Coronary artery (tissue), 2 donors: ENCODE data around the gene KDM2A.

ENCODE experiments used
- DNase-seq: peaks from one replicate; pipeline ENCODE4 v3.0.0-alpha.2; 2017; ENCODE audit warnings: low spot score
- H3K27ac ChIP-seq, 2 donors: fragments of 200-600 bp; sonication (generic); one replicate each; pipeline ENCODE4 v1.5.1; 2016 to 2019
- H3K4me3 ChIP-seq: fragments of 200-600 bp; sonication (generic); 2 replicates; pipeline ENCODE4 v1.5.1; 2016; ENCODE audit warnings: mild to moderate bottlenecking, moderate library complexity
- TF ChIP-seq, protein P1 (sequence below): fragments of 200-600 bp; sonication (generic); IDR thresholded peaks from one replicate; pipeline ENCODE4 v1.5.1; 2019; ENCODE audit warnings: antibody characterized with exemption

Gene KDM2A

DNA sequence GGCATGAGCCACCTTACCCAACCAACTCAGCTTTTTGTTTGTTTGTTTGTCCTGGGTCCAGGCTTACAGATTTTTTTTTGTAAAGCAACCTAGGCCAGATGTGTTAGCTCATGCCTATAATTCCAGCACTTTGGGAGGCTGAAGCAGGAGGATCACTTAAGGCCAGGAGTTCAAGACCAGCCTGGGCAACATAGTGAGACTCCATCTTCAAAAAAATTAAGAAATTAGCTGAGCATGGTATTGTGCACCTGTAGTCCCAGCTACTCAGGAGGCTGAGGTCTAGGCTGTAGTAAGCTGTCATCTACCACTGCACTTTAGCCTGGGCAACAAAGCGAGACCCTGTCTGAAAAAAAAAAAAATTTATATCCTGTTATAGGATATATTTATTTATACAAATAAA is 118.5 kb downstream of the KDM2A start:
- no peak for DNase-seq
- TF ChIP-seq, protein P1, sequence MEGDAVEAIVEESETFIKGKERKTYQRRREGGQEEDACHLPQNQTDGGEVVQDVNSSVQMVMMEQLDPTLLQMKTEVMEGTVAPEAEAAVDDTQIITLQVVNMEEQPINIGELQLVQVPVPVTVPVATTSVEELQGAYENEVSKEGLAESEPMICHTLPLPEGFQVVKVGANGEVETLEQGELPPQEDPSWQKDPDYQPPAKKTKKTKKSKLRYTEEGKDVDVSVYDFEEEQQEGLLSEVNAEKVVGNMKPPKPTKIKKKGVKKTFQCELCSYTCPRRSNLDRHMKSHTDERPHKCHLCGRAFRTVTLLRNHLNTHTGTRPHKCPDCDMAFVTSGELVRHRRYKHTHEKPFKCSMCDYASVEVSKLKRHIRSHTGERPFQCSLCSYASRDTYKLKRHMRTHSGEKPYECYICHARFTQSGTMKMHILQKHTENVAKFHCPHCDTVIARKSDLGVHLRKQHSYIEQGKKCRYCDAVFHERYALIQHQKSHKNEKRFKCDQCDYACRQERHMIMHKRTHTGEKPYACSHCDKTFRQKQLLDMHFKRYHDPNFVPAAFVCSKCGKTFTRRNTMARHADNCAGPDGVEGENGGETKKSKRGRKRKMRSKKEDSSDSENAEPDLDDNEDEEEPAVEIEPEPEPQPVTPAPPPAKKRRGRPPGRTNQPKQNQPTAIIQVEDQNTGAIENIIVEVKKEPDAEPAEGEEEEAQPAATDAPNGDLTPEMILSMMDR: no peak
- Histone ChIP-seq H3K27ac (no peak overlapping the region), H3K4me3 (no peak overlapping the region)

DNA sequence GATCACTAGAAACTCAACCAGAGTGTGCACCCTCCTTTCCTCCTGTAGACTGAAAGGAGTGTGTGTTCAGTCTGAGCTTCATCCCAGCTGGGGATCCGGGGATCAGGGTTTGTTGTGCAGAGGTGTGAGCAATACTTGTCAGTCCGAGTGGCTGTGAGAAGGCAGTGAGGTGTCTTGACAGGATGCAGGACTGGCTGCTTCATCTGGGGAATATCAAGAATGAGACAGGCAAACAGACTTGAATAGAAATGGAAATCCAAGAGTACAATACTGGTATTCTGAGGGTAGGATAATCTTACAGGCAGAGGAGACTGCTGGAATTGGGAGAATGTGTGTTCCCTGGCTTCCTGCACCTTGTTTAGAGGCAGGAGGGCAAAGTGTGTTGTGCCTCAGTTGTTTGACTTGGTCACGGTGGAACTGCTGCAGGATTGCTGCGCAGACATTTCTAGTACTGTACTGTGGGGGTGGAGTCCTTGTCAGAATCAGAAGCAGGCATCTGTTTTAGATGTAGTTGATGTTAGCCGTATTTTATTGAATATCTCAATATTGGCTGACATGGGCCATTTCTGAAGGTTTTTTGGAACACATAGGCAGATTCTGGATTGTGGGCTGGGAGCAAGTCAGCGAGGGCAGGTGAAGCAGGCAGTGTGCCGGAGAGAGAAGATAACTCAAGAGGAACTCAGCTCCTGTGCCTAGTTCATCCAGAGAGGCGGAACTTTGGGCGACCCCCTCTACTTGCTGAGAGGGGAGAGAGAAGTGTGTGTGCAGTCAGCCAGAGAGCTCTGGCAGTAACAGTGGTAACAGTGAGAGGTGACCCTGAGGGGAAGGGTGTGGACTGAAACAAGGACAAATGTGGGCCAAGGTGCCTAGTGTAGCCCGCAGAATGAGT is 120.1 kb downstream of the KDM2A start:
- DNase-seq: no peak
- TF ChIP-seq, protein P1: no peak
- H3K27ac ChIP-seq: peak overlapping the region in 1 of 2 donors; percentile 72
- peak overlapping the region; percentile 55 for H3K4me3 ChIP-seq

DNA sequence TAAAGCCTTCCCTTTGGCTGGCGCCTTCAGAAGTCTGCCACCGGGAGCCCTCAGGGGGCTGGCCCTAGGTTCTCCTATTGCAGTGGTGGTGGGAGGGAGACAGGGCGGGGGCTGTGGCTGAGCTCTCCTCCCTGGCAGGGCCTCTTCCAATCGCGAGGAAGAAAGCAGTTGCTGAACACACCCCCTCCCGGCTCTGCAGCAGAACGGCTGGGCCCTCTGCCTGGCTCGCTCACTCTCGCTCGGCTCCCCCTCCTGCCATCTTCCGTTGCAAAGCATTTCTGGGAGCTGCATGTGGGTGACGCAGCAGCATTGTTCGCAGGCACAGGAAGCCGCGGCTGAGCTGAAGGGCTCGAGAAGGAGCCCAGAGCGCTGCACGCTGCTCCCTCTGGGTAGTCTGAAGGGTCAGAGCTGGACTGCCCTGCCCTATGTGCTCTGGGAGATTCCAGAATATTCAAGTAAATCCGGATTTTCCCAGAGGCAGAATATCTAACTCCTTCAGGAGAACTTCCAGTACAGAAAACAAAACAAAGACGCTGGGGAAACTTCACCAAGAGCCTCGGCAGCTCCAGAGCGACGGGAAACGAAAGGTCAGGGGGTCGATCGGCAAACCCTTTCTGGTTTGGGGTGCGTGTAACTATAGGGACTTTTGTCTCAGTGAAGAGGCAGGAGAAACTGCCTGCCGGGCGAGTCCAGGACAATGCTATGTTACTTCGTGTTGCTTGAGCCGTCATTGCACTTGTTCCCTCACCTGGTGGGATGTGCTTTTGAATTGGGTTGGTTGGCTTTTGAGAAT is 120.9 kb downstream of the KDM2A start:
- peak overlapping the region; percentile 77 for H3K4me3 ChIP-seq
- peak; percentile 98 for DNase-seq
- peak overlapping the region; percentile 88 to 91 for H3K27ac ChIP-seq
- TF ChIP-seq, protein P1: no peak

DNA sequence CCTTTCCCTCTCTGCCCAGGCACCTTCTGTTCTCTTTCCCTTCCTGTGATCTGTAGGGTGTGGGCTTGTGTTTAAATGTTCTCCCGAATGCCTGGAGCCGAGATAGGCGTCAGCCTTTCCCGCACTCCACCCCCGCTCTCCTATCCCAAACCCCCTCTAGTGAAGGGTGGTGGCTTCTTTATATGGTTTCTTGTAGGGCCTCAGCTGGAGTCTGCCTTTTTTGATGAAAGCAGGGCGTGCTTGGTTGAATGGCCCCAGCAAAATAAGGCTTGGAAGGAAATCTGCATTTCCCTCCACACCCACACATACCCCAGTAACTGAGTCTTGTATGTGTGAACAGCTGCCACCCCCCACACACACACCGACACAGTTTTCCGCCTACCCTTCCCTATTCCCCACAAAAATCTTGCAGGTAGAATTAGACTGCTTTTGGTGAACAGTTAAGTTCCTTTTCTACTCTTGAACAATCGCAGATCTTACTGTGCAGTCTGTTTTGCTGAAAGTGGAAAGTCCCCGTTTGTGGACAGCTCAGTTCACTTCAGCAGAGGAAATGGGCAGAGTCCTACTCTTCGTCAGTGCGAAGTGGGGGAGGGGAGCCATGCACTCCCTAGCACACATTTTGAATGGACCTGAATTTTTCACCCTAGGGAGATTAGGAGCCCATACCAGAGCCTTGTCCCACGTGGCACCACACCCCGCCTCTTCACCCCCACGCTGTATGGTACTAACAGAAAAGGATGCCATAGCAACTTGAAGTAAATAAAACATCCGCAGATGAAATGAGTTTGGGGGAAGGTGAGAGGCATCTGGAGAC is 121.7 kb downstream of the KDM2A start:
- H3K4me3 ChIP-seq: peak overlapping the region; percentile 77
- TF ChIP-seq, protein P1: no peak
- DNase-seq: peak; percentile 85
- peak overlapping the region; percentile 88 to 91 for H3K27ac ChIP-seq

DNA sequence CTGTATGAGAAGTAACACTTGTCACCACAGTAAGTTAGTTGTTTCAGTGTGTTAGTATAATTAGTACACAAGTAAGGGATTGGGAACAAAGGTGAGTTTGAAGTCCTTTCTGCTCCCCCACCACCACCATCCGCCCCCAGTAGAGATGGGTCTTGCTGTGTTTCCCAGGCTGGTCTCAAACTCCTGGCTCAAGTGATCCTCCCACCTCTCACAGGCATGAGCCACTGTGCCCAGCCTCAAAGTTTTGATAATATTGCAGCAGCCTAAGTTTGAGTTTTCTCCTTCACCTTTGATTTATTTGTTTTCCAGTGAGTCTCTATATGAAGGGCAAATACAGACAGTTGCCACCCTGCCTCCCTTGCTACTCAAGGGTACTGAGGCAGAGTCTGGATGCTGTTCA is 123.5 kb downstream of the KDM2A start:
- H3K27ac ChIP-seq: no peak overlapping the region
- DNase-seq: no peak
- peak overlapping the region; percentile 1 for H3K4me3 ChIP-seq
- TF ChIP-seq, protein P1: no peak

DNA sequence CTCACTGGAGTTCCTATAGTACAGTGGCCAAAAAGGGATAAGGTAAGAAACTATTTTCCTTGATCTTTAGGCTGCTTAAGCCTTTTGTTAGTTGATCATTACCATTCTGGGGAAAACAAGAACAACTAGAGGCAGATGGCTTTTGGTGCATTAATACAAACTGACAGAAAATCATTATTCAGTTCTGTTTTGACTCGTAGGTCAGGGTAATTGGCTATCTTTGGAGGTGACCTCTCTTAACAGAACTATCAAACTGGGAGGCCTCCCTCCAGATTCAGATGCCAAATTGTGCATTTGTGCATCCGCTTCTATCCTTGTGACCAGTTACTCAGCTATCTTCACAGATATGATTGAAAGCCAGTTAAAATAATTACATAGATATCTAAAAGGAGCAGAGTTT is 124.0 kb downstream of the KDM2A start:
- H3K4me3 ChIP-seq: no peak overlapping the region
- no peak for DNase-seq
- no peak overlapping the region for H3K27ac ChIP-seq
- TF ChIP-seq, protein P1: no peak
